HCT116 (cell line): ENCODE data around the gene CFAP97. TPM values are rescaled to one million over a fixed set of nuclear protein-coding genes. Genes with fewer than 3 reads are reported as not detected.

Source experiments
- ATAC-seq: fragments of 200-7000 bp; cut with Tn5 transposase; 2 replicates; pipeline ENCODE4 v1.9.1; 2020; ENCODE audit warnings: mild to moderate bottlenecking, moderate library complexity
- BruUV-seq: library from RNA; stranded (reverse); fragments of 400-500 nt; replicated peaks from 2 replicates; lab custom pipeline; 2021; lab: Mats Ljungman, UMichigan
- CTCF ChIA-PET: fragments of 300-600 bp; sonication (Branson Sonifier 250); formaldehyde crosslinking; loops from one replicate; lab custom pipeline; 2021; ENCODE audit warnings: antibody characterized with exemption; lab: Charles Lee
- POLR2A ChIA-PET: fragments of 300-600, 350-600 bp; sonication (Branson Sonifier 250); formaldehyde crosslinking; loops from one replicate; lab custom pipeline; 2021; ENCODE audit warnings: antibody characterized with exemption; lab: Charles Lee
- RAD21 ChIA-PET, 2 experiments: fragments of 300-600 bp; sonication (Branson Sonifier 250); formaldehyde crosslinking; loops; one replicate each; lab custom pipeline; 2023; ENCODE audit warnings: low total read pairs in 2 of 2; ENCODE audit not compliant: uncharacterized antibody in 2 of 2, unreplicated experiment in 2 of 2, low non-redundant PET in 1 of 2; lab: Charles Lee
- DNase-seq: peaks from one replicate; pipeline ENCODE4 v3.0.0-alpha.2; 2010; ENCODE audit warnings: low read depth, low spot score
- H2AFZ ChIP-seq: fragments of 200-600 bp; shearing (Covaris generic), sonication (generic); 2 replicates; pipeline ENCODE4 v1.6.1; 2017; ENCODE audit warnings: low read depth, mixed run types, mixed read lengths, antibody characterized with exemption, low read length; ENCODE audit not compliant: poor library complexity, severe bottlenecking
- H3K27ac ChIP-seq: 2 replicates; pipeline ENCODE4 v1.5.1; 2012; ENCODE audit warnings: low read depth, low read length
- H3K27me3 ChIP-seq: fragments of 200-600 bp; sonication (generic); 2 replicates; pipeline ENCODE4 v1.6.1; 2016; ENCODE audit warnings: mixed run types, low read length, mixed read lengths; ENCODE audit not compliant: insufficient read depth
- H3K36me3 ChIP-seq, 2 experiments: fragments of 200-500 bp in 1 of 2; fragments of 200-600 bp in 1 of 2; sonication (Bioruptor generic) in 1 of 2; sonication (generic) in 1 of 2; 2 replicates each; pipeline versions ENCODE4 v1.5.1 to v1.6.1; 2014 to 2016; ENCODE audit warnings: low read length in 2 of 2, inconsistent platforms in 1 of 2, mixed read lengths in 1 of 2, mixed run types in 1 of 2; ENCODE audit not compliant: insufficient read depth in 2 of 2, control insufficient read depth in 1 of 2
- H3K4me1 ChIP-seq, 2 experiments: fragments of 200-600 bp in 1 of 2; sonication (generic) in 1 of 2; 2 replicates each; pipeline versions ENCODE4 v1.5.1 to v1.6.1; 2012 to 2017; ENCODE audit warnings: low read length in 2 of 2, inconsistent platforms in 1 of 2, mild to moderate bottlenecking in 1 of 2, mixed read lengths in 1 of 2, mixed run types in 1 of 2, moderate library complexity in 1 of 2; ENCODE audit not compliant: insufficient read depth in 2 of 2, control insufficient read depth in 1 of 2
- H3K4me2 ChIP-seq: fragments of 200-600 bp; sonication (generic); 2 replicates; pipeline ENCODE4 v1.6.1; 2017; ENCODE audit warnings: mixed run types, low read length, mixed read lengths
- H3K4me3 ChIP-seq, 2 experiments: fragments of 200-600 bp in 1 of 2; sonication (generic) in 1 of 2; replicated peaks in 1 of 2; 2 replicates each; pipeline ENCODE4 v1.5.1; 2011 to 2016; ENCODE audit warnings: low read length in 2 of 2, control low read depth in 1 of 2, low read depth in 1 of 2, mild to moderate bottlenecking in 1 of 2, mixed read lengths in 1 of 2, mixed run types in 1 of 2
- H3K79me2 ChIP-seq: fragments of 200-600 bp; sonication (generic); 2 replicates; pipeline ENCODE4 v1.6.1; 2017; ENCODE audit warnings: mild to moderate bottlenecking, mixed run types, low read length, moderate library complexity, mixed read lengths; ENCODE audit not compliant: insufficient read depth
- H3K9ac ChIP-seq: fragments of 200-600 bp; sonication (generic); 2 replicates; pipeline ENCODE4 v1.6.1; 2016; ENCODE audit warnings: low read length, mixed read lengths
- H3K9me2 ChIP-seq: fragments of 200-600 bp; sonication (generic), shearing (Covaris generic); 2 replicates; pipeline ENCODE4 v1.6.1; 2017; ENCODE audit warnings: mixed run types, mild to moderate bottlenecking, moderate library complexity; ENCODE audit not compliant: insufficient read depth
- H3K9me3 ChIP-seq, 2 experiments: fragments of 200-500 bp in 1 of 2; fragments of 200-600 bp in 1 of 2; sonication (Bioruptor generic) in 1 of 2; sonication (generic) in 1 of 2; 2 replicates each; pipeline ENCODE4 v1.6.1; 2014 to 2017; ENCODE audit warnings: low read length in 2 of 2, mixed read lengths in 2 of 2, inconsistent platforms in 1 of 2, low read depth in 1 of 2, mild to moderate bottlenecking in 1 of 2, mixed run types in 1 of 2, moderate library complexity in 1 of 2; ENCODE audit not compliant: control insufficient read depth in 1 of 2, insufficient read depth in 1 of 2
- H4K20me1 ChIP-seq: fragments of 200-600 bp; sonication (generic), shearing (Covaris generic); 2 replicates; pipeline ENCODE4 v1.6.1; 2017; ENCODE audit warnings: mixed run types, mild to moderate bottlenecking, moderate library complexity; ENCODE audit not compliant: insufficient read depth
- CBX3 ChIP-seq: IDR thresholded peaks from 2 replicates; pipeline ENCODE4 v1.6.1; 2012; ENCODE audit warnings: low read depth
- CEBPB ChIP-seq: IDR thresholded peaks from 2 replicates; pipeline ENCODE4 v1.6.1; 2012; ENCODE audit warnings: low read depth
- CTCF ChIP-seq, 3 experiments: fragments of 200-600 bp in 1 of 3; sonication (generic) in 1 of 3; IDR thresholded peaks in 2 of 3; conservative IDR thresholded peaks in 1 of 3; 2 replicates each; pipeline ENCODE4 v1.5.1; 2012 to 2017; ENCODE audit warnings: low read depth in 2 of 3, low read length in 2 of 3, antibody characterized with exemption in 1 of 3, borderline replicate concordance in 1 of 3, control low read depth in 1 of 3, mild to moderate bottlenecking in 1 of 3, mixed read lengths in 1 of 3, mixed run types in 1 of 3, moderate library complexity in 1 of 3; ENCODE audit not compliant: insufficient read depth in 1 of 3
- ELF1 ChIP-seq: IDR thresholded peaks from 2 replicates; pipeline ENCODE4 v1.6.1; 2012; ENCODE audit warnings: low read depth, borderline replicate concordance
- EZH2 ChIP-seq: fragments of 200-600 bp; sonication (generic); IDR thresholded peaks from 2 replicates; pipeline ENCODE4 v1.6.1; 2017; ENCODE audit warnings: antibody characterized with exemption, mixed run types
- EZH2phosphoT487 ChIP-seq: fragments of 200-600 bp; IDR thresholded peaks from 2 replicates; pipeline ENCODE4 v1.6.1; 2018; ENCODE audit warnings: antibody characterized with exemption, borderline replicate concordance
- FOSL1 ChIP-seq: IDR thresholded peaks from 2 replicates; pipeline ENCODE4 v1.6.1; 2012; ENCODE audit warnings: low read depth
- JUND ChIP-seq: IDR thresholded peaks from 2 replicates; pipeline ENCODE4 v1.6.1; 2012
- POLR2A ChIP-seq: IDR thresholded peaks from 2 replicates; pipeline ENCODE4 v1.7.0; 2011; ENCODE audit warnings: borderline replicate concordance; ENCODE audit not compliant: insufficient read depth, insufficient read length; ENCODE audit errors: extremely low read depth
- POLR2AphosphoS5 ChIP-seq: IDR thresholded peaks from 2 replicates; pipeline ENCODE4 v1.6.1; 2011; ENCODE audit warnings: mild to moderate bottlenecking, low read depth, low read length, moderate library complexity
- RAD21 ChIP-seq: IDR thresholded peaks from 2 replicates; pipeline ENCODE4 v1.6.1; 2012; ENCODE audit warnings: low read depth, mild to moderate bottlenecking
- SIN3A ChIP-seq: IDR thresholded peaks from 2 replicates; pipeline ENCODE4 v1.6.1; 2012; ENCODE audit warnings: low read depth
- SRF ChIP-seq: IDR thresholded peaks from 2 replicates; pipeline ENCODE4 v1.6.1; 2012; ENCODE audit warnings: low read depth
- TCF7L2 ChIP-seq: IDR thresholded peaks from 2 replicates; pipeline ENCODE4 v1.7.0; 2011; ENCODE audit warnings: borderline replicate concordance, inconsistent platforms; ENCODE audit not compliant: insufficient read depth, insufficient read length; ENCODE audit errors: extremely low read depth
- ZNF274 ChIP-seq: fragments of 200-500 bp; sonication (Bioruptor generic); IDR thresholded peaks from 2 replicates; pipeline ENCODE4 v1.6.1; 2014; ENCODE audit warnings: mild to moderate bottlenecking, low read depth, low read length, inconsistent platforms
- intact Hi-C: fragments of 100-400 bp; cut with micrococcal nuclease; formaldehyde crosslinking; loops from 2 replicates; pipeline ENCODE4 v1.10.0; 2022
- total RNA-seq: library from RNA; stranded (reverse); gene quantifications from one replicate; pipeline ENCODE4 v1.2.1, GENCODE V29; 2021; ENCODE audit not compliant: unreplicated experiment
- TF ChIP-seq, protein P1 (sequence below): IDR thresholded peaks from 2 replicates; pipeline ENCODE4 v1.6.1; 2012
- TF ChIP-seq, protein P2 (sequence below): IDR thresholded peaks from 2 replicates; pipeline ENCODE4 v1.6.1; 2012; ENCODE audit warnings: low read depth
- TF ChIP-seq, protein P3 (sequence below): IDR thresholded peaks from 2 replicates; pipeline ENCODE4 v1.6.1; 2011; ENCODE audit warnings: mild to moderate bottlenecking, low read length, moderate library complexity; ENCODE audit not compliant: insufficient replicate concordance; ENCODE audit errors: extremely low read depth

Gene CFAP97
- total RNA-seq, 1 experiment from 2014 or later: 57.7 TPM

DNA sequence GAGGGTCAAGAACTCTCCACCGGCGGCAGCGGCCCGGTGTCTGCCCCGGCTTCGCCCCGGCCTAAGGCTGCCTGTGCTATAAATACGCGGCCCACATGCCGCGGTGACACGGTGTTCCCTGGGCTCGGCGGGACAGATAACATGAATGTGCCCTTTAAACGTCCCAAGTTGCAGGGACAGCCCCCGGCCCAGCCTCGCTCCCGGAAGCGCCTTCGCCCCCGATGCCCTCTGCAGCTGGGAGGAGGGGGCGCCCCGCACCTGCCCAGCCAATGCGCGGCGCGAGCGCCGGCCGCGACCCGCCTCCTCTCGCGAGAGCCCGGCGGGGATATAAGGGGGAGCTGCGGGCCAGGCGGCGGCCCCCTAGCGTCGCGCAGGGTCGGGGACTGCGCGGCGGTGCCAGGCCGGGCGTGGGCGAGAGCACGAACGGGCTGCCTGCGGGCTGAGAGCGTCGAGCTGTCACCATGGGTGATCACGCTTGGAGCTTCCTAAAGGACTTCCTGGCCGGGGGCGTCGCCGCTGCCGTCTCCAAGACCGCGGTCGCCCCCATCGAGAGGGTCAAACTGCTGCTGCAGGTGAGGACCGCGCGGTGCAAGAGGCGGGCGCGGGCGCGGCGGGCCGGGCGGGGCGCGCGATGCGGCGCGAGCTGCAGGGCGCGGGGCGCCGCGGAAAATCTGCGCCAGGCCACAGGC is 60.7 kb downstream of the CFAP97 start, which contains the start of gene SLC25A4:
SLC25A4 (plus strand) TSS at position 355 of the 689 bp plus-strand sequence; CDS start at position 462, 107 bp downstream.
- DNase-seq (peak; percentile 28), ATAC-seq (peak; percentile 94)
- Histone ChIP-seq H3K9ac (peak within 1 kb of the TSS; percentile 61), H3K9me3 (no peaks in the 10 kb centered on the region), H2AFZ (peak within 1 kb of the TSS; percentile 40), H3K9me2 (no peaks in the 10 kb centered on the region), H3K27me3 (no peaks in the 10 kb centered on the region), H3K4me3 (peak within 1 kb of the TSS; percentile 58 to 70), H3K79me2 (no peaks in the 10 kb centered on the region), H3K36me3 (no peaks in the 10 kb centered on the region), H3K4me1 (peaks cover 4 to 15% of the 10 kb centered on the region in 2 experiments; a peak in 3 of 4 replicates), H3K27ac (peak within 1 kb of the TSS; percentile 42; the same call in 1 of the 2 replicates), H4K20me1 (no peaks in the 10 kb centered on the region), H3K4me2 (peak within 1 kb of the TSS; percentile 88)
- POLR2A ChIA-PET: interaction anchor here (0.8 to 2.5 kb wide), 8 partner anchors 9 to 288 kb away, joined by 3 to 11 read pairs (median 4); no protein-coding TSS in a partner anchor
- CTCF ChIA-PET: interaction anchor here (0.8 to 1.9 kb wide), 6 partner anchors 9 to 138 kb away, joined by 3 to 14 read pairs (median 4); no protein-coding TSS in a partner anchor
- RAD21 ChIA-PET: interaction anchor here in 1 of 2 experiments (1.1 kb wide), 1 partner anchor 163 kb away, joined by 3 read pairs; no protein-coding TSS in a partner anchor
- no TSS peak for BruUV-seq
- intact Hi-C loops: no loop called here
- TF ChIP-seq FOSL1: no peak
- TF ChIP-seq ZNF274: no peak
- TF ChIP-seq SRF: no peak
- TF ChIP-seq CEBPB: no peak
- TF ChIP-seq JUND: no peak
- TF ChIP-seq SIN3A: no peak
- peak; percentile 40 for TF ChIP-seq TCF7L2
- TF ChIP-seq ELF1: 0 out of 2 replicates have a peak, but pooled peaks have one; percentile 22
- TF ChIP-seq, protein P1, sequence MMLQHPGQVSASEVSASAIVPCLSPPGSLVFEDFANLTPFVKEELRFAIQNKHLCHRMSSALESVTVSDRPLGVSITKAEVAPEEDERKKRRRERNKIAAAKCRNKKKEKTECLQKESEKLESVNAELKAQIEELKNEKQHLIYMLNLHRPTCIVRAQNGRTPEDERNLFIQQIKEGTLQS: no peak
- peak; percentile 96 for TF ChIP-seq POLR2A
- peak; percentile 39; the same call in 1 of the 2 replicates for TF ChIP-seq CBX3
- TF ChIP-seq EZH2phosphoT487: no peak
- no peak for TF ChIP-seq EZH2
- peak; percentile 96 for TF ChIP-seq POLR2AphosphoS5
- TF ChIP-seq CTCF (IDR thresholded peaks at IDR 0.05 in 2 of 3, conservative IDR thresholded peaks at IDR 0.05 in 1 of 3; ENCODE audit: borderline replicate concordance in 1 of 3, insufficient read depth in 1 of 3, low read depth in 2 of 3, low read length in 2 of 3): peak in 2 of 3 experiments; percentile 27 to 47; a peak in 3 of 6 replicates
- TF ChIP-seq, protein P2, sequence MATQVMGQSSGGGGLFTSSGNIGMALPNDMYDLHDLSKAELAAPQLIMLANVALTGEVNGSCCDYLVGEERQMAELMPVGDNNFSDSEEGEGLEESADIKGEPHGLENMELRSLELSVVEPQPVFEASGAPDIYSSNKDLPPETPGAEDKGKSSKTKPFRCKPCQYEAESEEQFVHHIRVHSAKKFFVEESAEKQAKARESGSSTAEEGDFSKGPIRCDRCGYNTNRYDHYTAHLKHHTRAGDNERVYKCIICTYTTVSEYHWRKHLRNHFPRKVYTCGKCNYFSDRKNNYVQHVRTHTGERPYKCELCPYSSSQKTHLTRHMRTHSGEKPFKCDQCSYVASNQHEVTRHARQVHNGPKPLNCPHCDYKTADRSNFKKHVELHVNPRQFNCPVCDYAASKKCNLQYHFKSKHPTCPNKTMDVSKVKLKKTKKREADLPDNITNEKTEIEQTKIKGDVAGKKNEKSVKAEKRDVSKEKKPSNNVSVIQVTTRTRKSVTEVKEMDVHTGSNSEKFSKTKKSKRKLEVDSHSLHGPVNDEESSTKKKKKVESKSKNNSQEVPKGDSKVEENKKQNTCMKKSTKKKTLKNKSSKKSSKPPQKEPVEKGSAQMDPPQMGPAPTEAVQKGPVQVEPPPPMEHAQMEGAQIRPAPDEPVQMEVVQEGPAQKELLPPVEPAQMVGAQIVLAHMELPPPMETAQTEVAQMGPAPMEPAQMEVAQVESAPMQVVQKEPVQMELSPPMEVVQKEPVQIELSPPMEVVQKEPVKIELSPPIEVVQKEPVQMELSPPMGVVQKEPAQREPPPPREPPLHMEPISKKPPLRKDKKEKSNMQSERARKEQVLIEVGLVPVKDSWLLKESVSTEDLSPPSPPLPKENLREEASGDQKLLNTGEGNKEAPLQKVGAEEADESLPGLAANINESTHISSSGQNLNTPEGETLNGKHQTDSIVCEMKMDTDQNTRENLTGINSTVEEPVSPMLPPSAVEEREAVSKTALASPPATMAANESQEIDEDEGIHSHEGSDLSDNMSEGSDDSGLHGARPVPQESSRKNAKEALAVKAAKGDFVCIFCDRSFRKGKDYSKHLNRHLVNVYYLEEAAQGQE: no peak
- no peak for TF ChIP-seq RAD21
- TF ChIP-seq, protein P3, sequence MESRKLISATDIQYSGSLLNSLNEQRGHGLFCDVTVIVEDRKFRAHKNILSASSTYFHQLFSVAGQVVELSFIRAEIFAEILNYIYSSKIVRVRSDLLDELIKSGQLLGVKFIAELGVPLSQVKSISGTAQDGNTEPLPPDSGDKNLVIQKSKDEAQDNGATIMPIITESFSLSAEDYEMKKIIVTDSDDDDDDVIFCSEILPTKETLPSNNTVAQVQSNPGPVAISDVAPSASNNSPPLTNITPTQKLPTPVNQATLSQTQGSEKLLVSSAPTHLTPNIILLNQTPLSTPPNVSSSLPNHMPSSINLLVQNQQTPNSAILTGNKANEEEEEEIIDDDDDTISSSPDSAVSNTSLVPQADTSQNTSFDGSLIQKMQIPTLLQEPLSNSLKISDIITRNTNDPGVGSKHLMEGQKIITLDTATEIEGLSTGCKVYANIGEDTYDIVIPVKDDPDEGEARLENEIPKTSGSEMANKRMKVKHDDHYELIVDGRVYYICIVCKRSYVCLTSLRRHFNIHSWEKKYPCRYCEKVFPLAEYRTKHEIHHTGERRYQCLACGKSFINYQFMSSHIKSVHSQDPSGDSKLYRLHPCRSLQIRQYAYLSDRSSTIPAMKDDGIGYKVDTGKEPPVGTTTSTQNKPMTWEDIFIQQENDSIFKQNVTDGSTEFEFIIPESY: peak; percentile 97
